Medulla oblongata (tissue), 1 donor: ENCODE measurements around the gene BBS9.

Source experiments
- DNase-seq: peaks from one replicate; pipeline ENCODE4 v3.0.0-alpha.2; 2015; ENCODE audit errors: extremely low spot score

Gene BBS9

DNA sequence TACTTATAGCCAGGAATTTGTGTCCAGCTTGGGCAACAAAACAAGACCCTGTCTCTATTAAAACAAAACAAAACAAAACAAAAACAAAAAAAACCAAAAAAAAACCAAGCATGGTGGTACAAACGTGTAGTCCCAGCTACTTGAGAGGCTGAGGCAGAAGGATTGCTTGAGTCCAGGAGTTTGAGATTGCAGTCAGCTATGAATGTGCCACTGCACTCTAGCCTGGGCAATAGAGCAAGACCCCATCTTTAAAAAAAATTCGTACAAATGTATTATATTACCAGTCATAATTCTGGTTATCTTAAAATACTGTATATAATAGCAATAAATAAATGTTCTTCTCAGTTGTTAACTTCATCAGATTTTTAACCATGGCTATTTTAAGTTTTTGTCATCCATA lies 2.3 kb upstream of the BBS9 start:
- DNase-seq: no peak

DNA sequence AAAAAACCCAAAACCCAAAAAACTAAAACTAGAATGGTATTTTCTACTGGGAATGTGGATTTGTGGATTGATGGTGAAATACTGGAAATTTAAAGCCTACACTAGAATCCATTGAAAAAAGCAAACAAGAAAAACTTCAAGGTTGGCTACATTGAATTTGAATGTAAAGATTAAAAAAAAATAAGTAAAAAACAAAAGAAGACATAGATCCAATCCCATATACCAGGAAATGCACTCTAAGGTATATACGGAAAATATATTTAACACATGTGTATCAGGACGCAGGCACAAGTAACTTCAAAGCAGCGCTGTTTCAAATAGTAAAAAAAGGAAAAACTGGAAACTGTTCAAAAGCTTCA lies 754 bp upstream of the BBS9 start:
- no peak for DNase-seq

DNA sequence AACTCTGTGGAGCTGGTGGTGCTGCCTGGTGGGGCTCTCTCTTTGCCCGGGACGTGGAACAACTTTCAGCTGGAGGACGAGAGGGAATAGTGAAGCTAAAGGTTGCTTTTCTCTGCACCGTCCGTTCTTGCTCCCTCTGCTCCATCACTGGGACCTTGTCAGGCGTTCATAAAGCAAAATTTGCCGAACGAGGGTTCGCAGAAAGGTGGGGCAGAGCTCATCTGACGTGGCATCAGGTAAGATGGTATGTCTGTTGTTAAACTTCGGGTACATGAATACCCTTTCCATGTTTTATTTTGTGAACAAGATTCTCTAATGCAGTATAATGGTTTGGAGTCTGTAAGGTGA lies 416 bp downstream of the BBS9 start:
- no peak for DNase-seq

DNA sequence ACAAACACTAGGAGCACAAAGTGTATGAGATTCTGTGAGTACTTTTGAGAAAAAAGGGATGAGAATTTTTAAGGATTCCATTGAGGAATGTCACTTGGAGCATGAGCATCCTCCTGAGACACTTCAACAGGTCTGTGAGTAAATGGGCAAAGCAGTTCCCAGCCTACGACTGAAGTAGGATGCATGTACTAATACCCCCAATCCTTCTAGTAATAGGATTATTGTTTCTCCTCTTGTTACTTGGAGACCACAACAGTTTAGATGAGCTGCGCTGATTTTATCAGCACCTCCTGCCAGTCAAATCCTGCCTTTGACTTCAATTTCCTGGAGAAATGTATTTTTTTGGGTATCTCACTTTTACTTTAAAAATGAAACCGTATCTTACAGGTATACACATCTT lies 820 bp downstream of the BBS9 start:
- DNase-seq: peak; percentile 26

DNA sequence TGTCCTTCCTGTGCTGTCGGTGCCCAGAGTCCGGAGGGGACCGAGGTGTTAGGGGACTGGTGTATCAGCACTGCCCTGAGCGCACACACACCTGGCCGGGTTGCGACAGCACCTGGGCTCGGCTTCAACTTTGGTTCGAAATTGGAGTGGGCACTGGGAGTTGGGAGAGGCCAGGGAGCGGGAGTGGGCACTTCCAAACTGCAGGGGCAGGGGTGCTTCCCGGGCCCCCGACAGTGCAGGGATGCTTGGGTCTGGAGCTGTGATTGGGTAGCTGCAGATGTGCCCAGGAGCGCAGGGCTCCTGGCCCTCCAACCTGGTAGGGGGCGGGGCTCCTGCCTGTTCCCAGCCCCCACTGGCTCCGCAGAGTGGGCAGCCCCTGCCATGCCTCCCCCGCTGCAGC lies 7.7 kb downstream of the BBS9 start:
- DNase-seq: no peak

DNA sequence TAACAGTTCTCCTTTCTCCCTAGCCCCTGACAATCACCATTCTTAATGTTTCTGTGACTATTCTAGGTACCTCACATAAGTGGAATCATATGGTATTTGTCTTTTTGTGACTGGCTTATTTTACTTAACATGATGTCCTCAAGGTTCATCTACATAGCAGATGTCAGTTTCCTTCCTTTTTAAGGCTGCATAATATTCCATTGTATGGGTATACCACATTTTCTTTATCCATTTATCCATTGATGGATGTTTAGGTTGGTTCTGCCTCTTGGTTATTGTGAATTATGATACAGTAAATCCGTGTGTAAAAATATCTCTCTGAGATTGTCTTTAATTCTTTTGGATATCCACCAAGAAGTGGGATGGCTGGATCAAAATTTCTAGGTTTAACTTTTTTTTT lies 13.2 kb downstream of the BBS9 start:
- DNase-seq: no peak

DNA sequence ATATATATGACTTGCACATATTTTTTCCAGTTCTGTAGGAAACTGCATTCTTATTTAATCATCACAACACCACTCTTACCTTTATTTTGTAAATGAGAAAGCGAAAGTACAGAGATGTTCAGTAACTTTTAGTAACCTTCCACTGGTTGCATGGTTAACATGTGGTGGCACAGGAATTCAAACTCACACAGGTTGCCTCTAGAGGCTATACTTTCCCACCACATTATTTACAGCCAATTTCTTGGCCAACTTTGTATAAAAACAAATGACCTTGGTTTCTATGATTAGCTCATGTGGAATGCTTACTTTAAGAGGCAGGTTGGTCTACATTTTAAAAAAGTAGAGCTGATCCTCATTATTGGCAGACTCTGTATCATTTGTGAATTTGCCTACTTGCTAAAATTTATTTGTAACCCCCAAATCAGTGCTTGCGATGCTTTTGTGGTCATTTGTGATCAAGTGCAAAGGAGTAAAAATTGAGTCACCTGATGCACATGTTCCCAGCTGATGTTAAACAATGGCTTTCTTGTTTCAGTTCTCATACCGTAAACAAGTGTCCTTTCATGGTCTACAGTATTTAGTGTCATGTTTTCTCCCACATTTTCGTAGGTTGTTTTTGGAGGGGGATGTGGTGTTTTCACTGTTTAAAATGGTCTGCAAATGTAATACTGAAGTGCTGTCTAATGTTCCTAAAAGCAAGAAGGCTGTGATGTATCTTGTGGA lies 14.8 kb downstream of the BBS9 start:
- no peak for DNase-seq

DNA sequence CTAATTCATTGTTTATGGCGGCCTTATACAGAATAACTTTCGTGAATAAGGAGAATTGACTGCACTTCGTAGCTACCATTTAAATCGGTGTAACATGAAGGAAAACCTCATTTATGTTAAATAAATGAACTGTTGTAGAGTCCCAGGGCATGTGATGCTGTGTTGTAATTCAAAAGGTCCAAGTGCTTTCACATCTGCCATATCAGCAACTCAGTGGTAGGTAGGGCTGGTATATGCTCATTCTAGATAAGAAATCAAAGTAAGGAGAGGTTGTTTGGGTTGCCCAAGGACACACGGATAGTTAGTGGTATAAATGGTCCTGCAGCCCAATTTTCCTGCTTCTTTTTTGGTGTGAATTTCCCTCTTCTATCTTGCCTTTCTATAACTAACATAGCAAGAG lies 15.8 kb downstream of the BBS9 start:
- DNase-seq: no peak

DNA sequence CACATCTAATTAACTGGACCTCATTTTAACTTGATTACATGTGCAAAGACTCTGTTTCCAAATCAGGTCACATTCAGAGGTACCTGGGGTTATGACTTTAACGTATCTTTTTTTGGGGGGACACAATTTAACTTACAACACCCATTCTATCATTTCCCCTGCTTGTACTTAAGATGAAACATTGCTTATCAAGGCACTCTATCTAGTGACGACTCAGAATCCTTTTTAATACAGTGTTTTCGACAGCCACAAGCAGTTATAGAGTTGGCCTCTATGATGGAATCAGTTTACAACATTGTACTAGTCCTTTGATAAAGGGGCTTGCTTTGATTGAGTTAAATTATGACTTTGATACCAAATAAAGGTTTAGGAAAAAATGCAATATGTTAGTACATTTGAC lies 22.7 kb downstream of the BBS9 start:
- no peak for DNase-seq

DNA sequence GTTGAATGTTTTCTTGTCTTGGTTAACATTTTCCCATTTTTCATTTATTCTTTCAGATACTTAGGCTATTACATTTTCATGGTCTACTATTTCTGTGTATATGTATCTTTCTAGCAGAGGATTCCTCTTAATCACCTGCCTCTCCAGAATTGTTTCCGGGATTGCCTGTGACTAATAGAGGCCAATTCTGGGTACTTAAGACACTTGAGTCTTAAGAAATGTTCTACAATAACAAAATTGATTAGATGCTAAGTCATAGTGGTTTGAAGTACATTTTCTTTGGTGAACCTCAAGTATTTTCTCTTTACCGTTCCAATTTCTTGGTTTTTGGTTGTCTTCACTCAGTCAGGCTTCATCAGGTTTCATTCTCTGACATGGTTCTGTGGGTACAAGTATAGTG lies 26.4 kb downstream of the BBS9 start:
- DNase-seq: no peak

DNA sequence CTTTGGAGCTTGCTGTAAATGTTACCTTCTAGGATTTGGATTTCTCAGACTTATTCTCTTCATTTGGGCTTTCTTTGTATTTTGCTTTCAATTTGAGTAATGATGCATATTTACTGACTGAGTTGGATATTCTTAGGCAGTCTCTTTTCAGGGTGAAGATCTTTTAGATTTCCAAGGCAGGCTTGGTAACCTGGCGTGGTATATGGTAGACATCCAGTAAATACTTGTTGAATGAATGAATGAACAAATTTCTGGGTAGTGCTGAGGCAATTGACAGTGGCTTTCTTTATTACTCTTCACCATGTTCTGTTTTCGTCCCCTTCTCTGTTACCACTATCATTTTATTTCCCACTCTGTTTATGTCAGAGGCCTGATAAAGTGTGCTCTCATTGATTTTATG lies 27.1 kb downstream of the BBS9 start:
- no peak for DNase-seq

DNA sequence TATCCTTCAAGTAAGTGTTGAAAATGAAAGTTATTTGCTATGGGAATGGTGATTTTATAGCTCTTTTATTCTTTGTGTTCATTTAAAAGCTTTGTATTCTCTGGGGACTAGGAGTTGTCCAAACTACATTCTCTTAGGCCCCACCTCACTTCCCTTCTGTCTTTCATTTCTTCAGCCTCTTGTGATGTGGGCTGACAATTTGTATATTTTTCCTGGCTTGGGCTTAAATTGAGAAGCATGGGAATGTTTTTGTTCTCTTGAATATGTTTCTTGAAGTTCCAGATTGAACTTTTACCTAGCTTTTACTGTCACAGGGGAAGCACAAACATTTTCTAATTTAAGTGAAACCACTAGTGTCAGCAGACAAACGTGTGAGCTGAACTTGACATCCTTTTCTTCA lies 27.9 kb downstream of the BBS9 start:
- DNase-seq: no peak

DNA sequence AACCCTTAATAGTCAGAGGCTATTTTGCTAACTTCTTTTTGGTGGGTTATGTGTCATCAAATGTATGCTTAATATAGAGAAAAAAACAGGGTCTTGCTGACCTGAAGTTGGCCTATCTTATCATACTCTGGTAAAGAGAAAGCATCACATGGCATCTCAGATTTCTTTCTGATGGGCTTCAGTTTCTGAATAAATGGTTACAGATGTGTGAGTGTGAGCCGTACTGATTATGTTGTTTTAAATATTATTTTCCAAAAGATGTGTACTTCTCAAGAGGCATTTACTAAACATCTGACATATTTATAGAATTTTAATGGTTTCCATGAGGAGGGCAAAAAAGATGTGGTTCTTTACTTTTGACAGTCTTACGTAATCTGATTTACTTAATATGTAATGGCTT lies 28.4 kb downstream of the BBS9 start:
- no peak for DNase-seq

DNA sequence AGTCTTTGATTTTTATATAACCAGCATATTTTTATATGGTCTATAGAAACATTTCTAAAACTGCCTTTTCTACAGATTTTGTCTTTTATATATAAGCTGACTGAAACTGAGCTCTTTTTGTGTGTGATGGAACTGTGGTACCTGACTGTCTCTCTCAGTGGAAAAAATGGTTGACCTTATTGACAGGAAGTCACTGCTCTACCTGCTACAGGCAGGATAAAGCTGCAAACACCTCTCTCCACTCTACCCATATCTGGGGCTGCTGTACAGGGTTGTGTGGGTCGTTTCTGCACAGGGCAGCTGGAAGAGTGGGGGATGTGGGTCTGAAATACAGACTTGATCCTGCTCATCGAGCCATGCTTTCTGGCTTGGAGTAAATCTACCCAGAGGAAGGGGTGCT lies 48.5 kb downstream of the BBS9 start:
- DNase-seq: no peak

DNA sequence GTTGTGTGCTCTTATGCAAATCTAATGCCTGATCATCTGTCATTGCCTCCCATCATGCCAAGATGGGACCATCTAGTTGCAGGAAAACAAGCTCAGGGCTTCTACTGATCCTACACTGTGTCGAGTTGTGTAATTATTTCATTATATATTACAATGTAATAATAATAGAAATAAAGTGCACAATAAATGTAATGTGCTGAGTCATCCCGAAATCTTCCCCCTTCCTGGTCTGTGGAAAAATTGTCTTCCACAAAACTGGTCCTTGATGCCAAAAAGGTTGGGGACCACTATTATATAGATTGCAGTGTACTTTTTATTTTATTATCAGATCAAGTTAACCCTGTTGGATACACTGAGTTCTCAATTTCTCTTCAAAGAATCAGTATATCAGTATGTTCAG lies 50.2 kb downstream of the BBS9 start:
- no peak for DNase-seq

DNA sequence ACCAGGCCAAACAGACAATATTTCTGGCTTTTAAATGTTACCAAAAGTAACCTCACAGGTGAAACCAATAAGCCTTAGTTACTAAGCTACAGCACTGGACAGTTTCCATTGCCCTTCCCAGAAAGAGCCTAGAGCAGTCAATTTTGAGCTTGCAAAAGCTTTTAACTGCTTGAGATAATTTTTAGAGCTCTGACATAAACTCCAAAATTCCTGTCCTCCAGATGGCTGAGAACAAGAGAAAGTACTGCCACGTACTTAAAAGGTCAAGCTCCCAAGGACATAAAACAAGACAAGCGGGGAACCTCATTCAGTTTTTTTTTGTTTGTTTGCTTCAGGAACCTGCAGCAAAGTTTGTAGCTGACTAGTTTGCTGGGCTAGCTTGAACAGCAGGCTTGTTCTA lies 54.1 kb downstream of the BBS9 start:
- no peak for DNase-seq

DNA sequence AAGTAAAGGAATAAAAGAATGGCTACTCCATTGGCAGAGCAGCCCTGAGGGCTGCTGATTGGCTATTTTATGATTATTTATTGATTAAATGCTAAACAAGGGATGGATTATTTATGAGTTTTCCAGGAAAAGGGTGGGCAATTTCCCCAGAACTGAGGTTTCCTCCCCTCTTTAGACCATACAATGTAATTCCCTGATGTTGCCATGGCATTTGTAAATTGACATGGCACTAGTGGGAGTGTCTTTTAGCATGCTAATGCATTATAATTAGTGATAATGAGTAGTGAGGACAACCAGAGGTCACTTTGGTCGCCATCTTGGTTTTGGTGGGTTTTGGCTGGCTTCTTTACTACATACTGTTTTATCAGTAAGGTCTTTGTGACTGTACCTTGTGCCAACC lies 55.5 kb downstream of the BBS9 start:
- DNase-seq: no peak

DNA sequence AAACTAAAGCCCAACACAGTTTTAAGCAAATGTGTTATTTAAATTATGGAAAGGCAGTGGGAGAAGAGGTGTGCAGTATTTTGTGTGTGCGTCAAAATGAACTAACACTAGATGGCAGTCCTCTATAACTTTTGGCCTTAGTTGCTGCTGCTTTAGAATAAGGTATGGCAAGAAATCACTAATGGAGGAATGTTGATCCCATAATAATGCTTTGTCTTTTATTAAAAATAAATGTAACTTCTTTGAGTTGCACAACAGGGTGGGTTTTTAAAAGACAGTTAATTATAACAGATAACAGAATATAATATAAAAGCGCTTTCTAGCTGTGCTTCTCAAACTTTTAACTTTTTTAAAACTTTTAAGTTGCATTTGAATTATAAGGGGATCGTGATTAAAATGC lies 56.4 kb downstream of the BBS9 start:
- DNase-seq: peak; percentile 57

DNA sequence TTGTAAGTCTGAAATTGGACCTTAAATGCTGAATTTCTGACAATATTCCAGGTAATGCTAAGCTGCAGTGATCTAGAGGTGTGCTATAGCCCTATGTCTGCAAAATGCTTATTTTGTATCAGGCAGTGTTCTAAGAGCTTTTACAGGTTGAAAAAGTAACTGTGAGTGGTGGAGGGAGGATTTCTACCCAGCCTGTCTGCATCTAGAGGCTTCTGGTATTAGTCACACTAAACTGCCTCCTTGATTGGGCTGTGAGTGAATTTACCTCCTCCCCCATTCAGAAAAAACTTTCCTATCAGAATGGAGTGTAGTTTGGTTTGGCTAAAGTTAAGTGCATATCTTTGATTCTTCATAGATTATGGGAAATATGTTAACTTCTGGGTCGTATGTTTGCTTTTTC lies 56.8 kb downstream of the BBS9 start:
- DNase-seq: no peak

DNA sequence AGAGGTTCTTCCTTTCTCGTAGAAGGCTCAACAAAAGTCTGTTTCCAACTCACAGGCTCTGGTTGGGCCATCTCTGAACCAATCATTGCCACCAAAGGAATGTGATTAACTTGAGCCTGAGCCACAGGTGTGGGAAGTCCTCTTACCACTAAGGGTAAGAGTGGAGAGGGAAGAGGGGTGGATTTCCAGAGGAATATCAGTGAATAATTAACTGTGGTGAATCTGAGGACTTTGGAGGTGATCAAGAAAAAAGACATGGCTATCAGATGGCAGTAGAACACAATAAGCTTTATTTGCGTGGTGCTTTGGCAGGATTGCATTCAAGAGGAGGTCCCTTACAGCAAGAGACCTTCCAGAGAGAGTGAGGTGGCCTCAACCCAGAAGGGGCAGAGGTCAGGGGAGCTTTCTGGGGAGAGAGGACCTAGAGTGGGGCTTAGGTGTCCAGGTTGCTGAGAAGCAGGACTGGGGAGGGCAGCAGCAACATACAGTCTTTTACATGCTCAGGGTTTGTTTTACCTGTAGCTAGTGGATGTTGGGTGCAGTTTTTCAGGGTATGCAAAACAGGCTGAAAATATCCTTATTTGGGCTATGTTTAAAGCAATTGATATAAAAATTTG lies 61.4 kb downstream of the BBS9 start:
- DNase-seq: no peak

DNA sequence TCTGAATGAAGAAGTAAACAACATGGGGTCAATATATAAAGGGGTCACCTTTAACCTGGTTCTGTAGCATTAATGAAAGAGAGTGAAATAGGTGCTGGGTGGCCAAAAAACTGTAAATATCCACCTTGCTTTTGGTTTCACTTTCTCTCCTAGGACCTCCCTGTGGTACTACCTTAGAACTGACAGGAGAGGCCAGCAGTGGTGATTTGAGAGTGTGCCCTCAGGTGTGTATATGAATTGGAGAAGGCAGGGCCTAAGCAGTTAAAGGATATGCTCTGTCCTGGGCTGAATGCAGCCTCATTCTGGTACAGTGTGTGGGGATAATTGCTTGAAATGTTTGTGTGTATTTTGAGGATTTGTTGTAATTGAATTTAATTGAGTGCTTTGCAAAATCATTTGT lies 62.0 kb downstream of the BBS9 start:
- no peak for DNase-seq

DNA sequence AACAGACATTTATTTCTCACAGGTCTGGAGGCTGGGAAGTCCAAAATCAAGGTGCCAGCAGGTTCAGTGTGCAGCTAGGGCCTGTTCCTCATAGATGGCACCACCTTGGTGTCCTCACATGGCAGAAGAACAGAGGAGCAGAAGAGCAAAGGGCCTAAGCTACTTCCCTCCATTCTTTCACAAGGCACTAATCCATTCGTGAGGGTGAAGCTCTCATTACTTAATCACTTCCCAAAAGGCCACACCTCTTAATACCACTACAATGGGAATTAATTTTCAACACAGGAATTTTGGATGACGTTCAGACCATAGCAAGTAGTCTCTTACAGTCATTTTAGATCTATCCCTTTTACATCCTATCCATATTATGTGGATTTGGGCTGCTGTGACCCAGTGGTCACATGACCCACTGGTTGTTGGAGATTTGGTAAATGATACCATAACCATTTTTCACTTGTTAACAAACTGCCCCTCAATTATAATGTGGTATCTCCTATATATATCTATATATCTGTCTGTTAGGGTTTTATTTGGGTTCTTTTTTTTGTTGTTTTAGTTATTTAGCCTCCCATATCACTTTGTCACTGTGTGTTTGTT lies 63.4 kb downstream of the BBS9 start:
- no peak for DNase-seq

DNA sequence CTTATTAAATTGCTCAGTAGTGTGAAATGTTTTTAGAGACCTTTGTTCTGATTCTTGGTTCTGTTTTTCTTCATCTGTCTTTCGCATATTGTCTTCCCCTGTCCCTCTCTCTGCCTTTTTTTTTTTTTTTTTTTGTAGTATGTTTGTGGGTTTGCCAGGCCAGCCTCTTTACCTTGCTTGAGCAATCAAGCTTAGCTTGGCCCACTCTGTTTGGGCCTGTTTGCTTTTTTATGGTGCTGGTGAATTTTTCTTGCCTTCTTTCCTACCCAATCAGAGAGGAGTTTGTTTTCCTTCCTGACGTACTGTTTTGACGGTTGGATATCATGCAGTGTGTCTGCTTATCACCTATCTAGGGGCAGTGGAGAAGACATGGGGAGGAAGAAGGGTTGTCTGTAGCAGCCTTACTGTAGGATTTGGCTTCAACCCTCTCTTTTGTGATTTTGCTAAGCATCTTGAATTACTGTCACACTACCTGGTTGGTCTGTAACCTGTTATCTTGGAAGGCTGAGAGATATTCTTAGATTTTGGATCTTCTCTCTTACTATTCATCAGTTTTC lies 64.0 kb downstream of the BBS9 start:
- no peak for DNase-seq

DNA sequence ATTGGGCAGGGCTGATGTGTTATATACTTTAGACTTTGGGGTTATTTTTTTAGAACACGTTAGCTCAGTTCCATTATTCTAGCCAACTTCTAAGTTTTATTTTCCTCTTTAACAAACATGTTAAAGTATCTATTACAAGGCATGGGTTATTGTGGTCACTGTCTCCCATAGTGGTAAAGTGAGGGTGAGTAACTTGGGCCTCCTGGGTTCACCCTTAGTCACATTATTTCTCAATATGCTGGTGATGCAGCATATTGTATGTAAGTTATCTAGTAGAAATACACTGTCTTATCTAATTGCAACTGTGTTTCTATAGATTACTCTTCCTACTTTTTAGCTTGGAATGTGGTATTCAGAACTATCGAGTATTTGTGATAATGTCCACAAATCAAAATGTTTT lies 65.9 kb downstream of the BBS9 start:
- DNase-seq: no peak
